ENCODE measurements around the gene PSMB2.

DNA sequence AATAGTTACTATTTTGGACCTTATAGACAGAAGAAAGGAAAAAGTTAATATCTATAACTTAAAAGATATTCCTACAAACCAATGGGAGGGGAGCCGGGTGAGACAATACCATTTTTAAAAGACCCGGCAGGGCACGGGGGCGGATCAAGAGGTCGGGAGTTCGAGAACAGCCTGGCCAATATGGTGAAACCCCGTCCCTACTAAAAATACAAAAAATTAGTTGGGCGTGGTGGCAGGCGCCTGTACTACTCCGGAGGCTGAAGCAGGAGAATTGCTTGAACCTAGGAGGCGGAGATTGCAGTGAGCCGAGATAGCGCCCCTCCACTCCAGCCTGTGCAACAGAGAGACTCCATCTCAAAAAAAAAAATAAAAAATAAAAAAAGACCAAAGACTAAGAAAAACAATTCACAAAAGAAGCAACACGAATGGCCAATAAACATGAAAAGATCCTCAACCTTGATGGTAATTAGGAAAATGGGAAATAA is 1.2 kb upstream of the PSMB2 start:
- TF ChIP-seq POLR2AphosphoS5 (IDR thresholded peaks at IDR 0.05; ENCODE audit: insufficient read depth in 1 of 2, low read depth in 1 of 2) (no peak), POLR2A (IDR thresholded peaks at IDR 0.05) (no peak)
- TF ChIP-seq, protein P1, sequence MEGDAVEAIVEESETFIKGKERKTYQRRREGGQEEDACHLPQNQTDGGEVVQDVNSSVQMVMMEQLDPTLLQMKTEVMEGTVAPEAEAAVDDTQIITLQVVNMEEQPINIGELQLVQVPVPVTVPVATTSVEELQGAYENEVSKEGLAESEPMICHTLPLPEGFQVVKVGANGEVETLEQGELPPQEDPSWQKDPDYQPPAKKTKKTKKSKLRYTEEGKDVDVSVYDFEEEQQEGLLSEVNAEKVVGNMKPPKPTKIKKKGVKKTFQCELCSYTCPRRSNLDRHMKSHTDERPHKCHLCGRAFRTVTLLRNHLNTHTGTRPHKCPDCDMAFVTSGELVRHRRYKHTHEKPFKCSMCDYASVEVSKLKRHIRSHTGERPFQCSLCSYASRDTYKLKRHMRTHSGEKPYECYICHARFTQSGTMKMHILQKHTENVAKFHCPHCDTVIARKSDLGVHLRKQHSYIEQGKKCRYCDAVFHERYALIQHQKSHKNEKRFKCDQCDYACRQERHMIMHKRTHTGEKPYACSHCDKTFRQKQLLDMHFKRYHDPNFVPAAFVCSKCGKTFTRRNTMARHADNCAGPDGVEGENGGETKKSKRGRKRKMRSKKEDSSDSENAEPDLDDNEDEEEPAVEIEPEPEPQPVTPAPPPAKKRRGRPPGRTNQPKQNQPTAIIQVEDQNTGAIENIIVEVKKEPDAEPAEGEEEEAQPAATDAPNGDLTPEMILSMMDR (IDR thresholded peaks at IDR 0.05) = no peak
